GM12878 (cell line): Measurements from ENCODE around the gene LONP1. TPM values are rescaled to one million over a fixed set of nuclear protein-coding genes. Genes with fewer than 3 reads are reported as not detected.

ENCODE experiments used
- ATAC-seq: fragments of 200-7000 bp; cut with Tn5 transposase; 3 replicates; pipeline ENCODE4 v1.9.1; 2020; ENCODE audit warnings: mild to moderate bottlenecking, moderate library complexity
- BruUV-seq: library from RNA; stranded (reverse); fragments of 400-500 nt; replicated peaks from 2 replicates; lab custom pipeline; 2021; lab: Mats Ljungman, UMichigan
- CTCF ChIA-PET: fragments of 300-600 bp; sonication (Branson Sonifier 250); formaldehyde crosslinking; extraction: SDS; loops from one replicate; lab custom pipeline; 2021; ENCODE audit warnings: inconsistent platforms; lab: Yijun Ruan, JAX
- POLR2A ChIA-PET: fragments of 350-600 bp; formaldehyde crosslinking; extraction: SDS; loops from one replicate; lab custom pipeline; 2021; ENCODE audit warnings: inconsistent platforms; lab: Charles Lee
- RAD21 ChIA-PET: fragments of 300-600 bp; sonication (Branson Sonifier 250); formaldehyde crosslinking; loops from one replicate; lab custom pipeline; 2023; ENCODE audit warnings: antibody characterized with exemption; ENCODE audit not compliant: unreplicated experiment; lab: Charles Lee
- SMC1A ChIA-PET: fragments of 300-600 bp; sonication (Branson Sonifier 250); formaldehyde crosslinking; loops from one replicate; lab custom pipeline; 2023; ENCODE audit not compliant: unreplicated experiment, uncharacterized antibody; lab: Charles Lee
- DNase-seq: peaks from one replicate; pipeline ENCODE4 v3.0.0-alpha.2; 2011; ENCODE audit warnings: low read depth, low spot score
- FAIRE-seq: peaks from 3 replicates; lab custom pipeline; 2011; peaks lifted over from hg19 to GRCh38; lab: Jason Lieb, UNC
- H2AFZ ChIP-seq: 2 replicates; pipeline ENCODE4 v1.6.0; 2011; ENCODE audit warnings: low read depth, low read length, control low read depth; ENCODE audit not compliant: control insufficient read depth
- H3K27ac ChIP-seq: 2 replicates; pipeline ENCODE4 v1.5.1; 2011; ENCODE audit warnings: control low read depth; ENCODE audit not compliant: control insufficient read depth, insufficient read depth
- H3K27me3 ChIP-seq, 2 experiments: replicated peaks in 1 of 2; 2 replicates each; pipeline versions ENCODE4 v1.6.0 to v1.6.1; 2011; ENCODE audit warnings: low read length in 1 of 2; ENCODE audit not compliant: control insufficient read depth in 2 of 2, insufficient read depth in 2 of 2
- H3K36me3 ChIP-seq, 2 experiments: 2 replicates each; pipeline ENCODE4 v1.5.1; 2011; ENCODE audit warnings: low read length in 1 of 2; ENCODE audit not compliant: control insufficient read depth in 2 of 2, insufficient read depth in 2 of 2
- H3K4me1 ChIP-seq: 2 replicates; pipeline ENCODE4 v1.6.1; 2011; ENCODE audit warnings: mild to moderate bottlenecking, low read length, moderate library complexity, mixed read lengths; ENCODE audit not compliant: control insufficient read depth, insufficient read depth
- H3K4me2 ChIP-seq: 2 replicates; pipeline ENCODE4 v1.6.0; 2011; ENCODE audit warnings: control low read depth; ENCODE audit not compliant: control insufficient read depth, insufficient read depth
- H3K4me3 ChIP-seq: fragments of 200-600 bp; sonication (generic); 2 replicates; pipeline ENCODE4 v1.5.1; 2016
- H3K79me2 ChIP-seq: 2 replicates; pipeline ENCODE4 v1.6.0; 2011; ENCODE audit warnings: low read length; ENCODE audit not compliant: control insufficient read depth, insufficient read depth
- H3K9ac ChIP-seq: 2 replicates; pipeline ENCODE4 v1.8.0; 2011; ENCODE audit warnings: low read length, control low read depth, mixed read lengths; ENCODE audit not compliant: control insufficient read depth, insufficient read depth
- H3K9me3 ChIP-seq: replicated peaks from 3 replicates; pipeline ENCODE4 v1.5.1; 2011; ENCODE audit warnings: mild to moderate bottlenecking, low read length; ENCODE audit not compliant: control insufficient read depth, insufficient read depth
- H4K20me1 ChIP-seq: 2 replicates; pipeline ENCODE4 v1.6.0; 2011; ENCODE audit not compliant: control insufficient read depth, insufficient read depth
- CEBPZ ChIP-seq: fragments of 150-350 bp; IDR thresholded peaks from 2 replicates; pipeline ENCODE4 v1.6.1; 2016; ENCODE audit warnings: low read depth, low read length
- IKZF2 ChIP-seq, 2 experiments: fragments of 450-650 bp; IDR thresholded peaks; 2 replicates each; pipeline ENCODE4 v1.6.1; 2017; ENCODE audit warnings: mild to moderate bottlenecking in 2 of 2, moderate library complexity in 2 of 2
- IRF4 ChIP-seq: IDR thresholded peaks from 2 replicates; pipeline ENCODE4 v1.6.1; 2011; ENCODE audit warnings: low read depth, low read length
- MEF2A ChIP-seq: IDR thresholded peaks from 2 replicates; pipeline ENCODE4 v1.6.1; 2011; ENCODE audit warnings: low read depth, mild to moderate bottlenecking, low read length, moderate library complexity; ENCODE audit not compliant: insufficient read depth
- ZBTB40 ChIP-seq: fragments of 450-650 bp; IDR thresholded peaks from 2 replicates; pipeline ENCODE4 v1.6.1; 2016; ENCODE audit warnings: mild to moderate bottlenecking, moderate library complexity, borderline replicate concordance
- WGBS: methylation state at CpG from one replicate; pipeline ENCODE4 v1.1.6; 2016; ENCODE audit warnings: low lambda C conversion rate; ENCODE audit not compliant: insufficient replicate concordance, insufficient coverage; ENCODE audit errors: missing lambda C conversion rate; 5-methylcytosine and 5-hydroxymethylcytosine counted together
- in situ Hi-C: fragments of 300-500 bp; cut with MboI; formaldehyde crosslinking; loops from 9 replicates; pipeline ENCODE4 v1.14.3; 2018; ENCODE audit warnings: mixed read lengths
- intact Hi-C: fragments of 100-400 bp; cut with micrococcal nuclease; formaldehyde crosslinking; loops from one replicate; pipeline ENCODE4 v1.14.2; 2022; ENCODE audit not compliant: unreplicated experiment
- polyA plus RNA-seq, 11 experiments: library from polyadenylated mRNA; depleted of rRNA in 4 of 11; unstranded in 6 of 11; stranded (reverse) in 5 of 11; fragments of >200 nt; fragmentation: Nextera tagmentation in 4 of 11; fragmentation: Illumina TruSeq in 1 of 11; extraction: Ambion mirVana in 4 of 11; extraction: Trizol in 1 of 11; gene quantifications; 1 replicate in 1 of 11; 2 replicates in 10 of 11; pipeline versions ENCODE4 v1.2.1 to v1.2.3, GENCODE V29; 2011 to 2016; ENCODE audit warnings: inconsistent platforms in 2 of 11, missing spikeins in 2 of 11, low read depth in 1 of 11
- total RNA-seq, 4 experiments: library from RNA; depleted of rRNA in 3 of 4; stranded (reverse); fragments of >200 nt in 3 of 4; fragmentation: Illumina TruSeq in 1 of 4; extraction: Trizol in 1 of 4; gene quantifications; 2 replicates each; pipeline versions ENCODE4 v1.2.1 to v1.2.3, GENCODE V29; 2013 to 2021
- TF ChIP-seq, protein P1 (sequence below): IDR thresholded peaks from 2 replicates; pipeline ENCODE4 v1.6.1; 2012; ENCODE audit warnings: mild to moderate bottlenecking, low read depth, low read length
- TF ChIP-seq, protein P2 (sequence below): IDR thresholded peaks from 2 replicates; pipeline ENCODE4 v1.6.1; 2012; ENCODE audit warnings: low read depth, low read length, improper control_type of control experiment

Gene LONP1
- total and polyA plus RNA-seq, 10 of the 15 experiments (the other 5 are each of a cell fraction or from before 2014, with no cell fraction given), result 0.61 to 136 (median 59.5) TPM

- H3K4me3 ChIP-seq, result no peak overlapping the region
- H3K36me3 ChIP-seq, result peaks cover 2% of the 10 kb centered on the region in 2 experiments; a peak in 2 of 4 replicates
- no peak overlapping the region for H2AFZ ChIP-seq
- ATAC-seq (no peak), DNase-seq (no peak), FAIRE-seq (no peak)
- H3K9ac ChIP-seq, result no peak overlapping the region
- H3K79me2 ChIP-seq, result peaks cover 12% of the 10 kb centered on the region
- 84% methylated on average over 9 of the region's 9 CpGs for WGBS
- POLR2A ChIA-PET, result no interaction called here
- BruUV-seq, result no TSS peak
- no peak overlapping the region for H3K27ac ChIP-seq
- in situ Hi-C loops (no loop called here), intact Hi-C loops (no loop called here)
- no peak overlapping the region for H3K4me2 ChIP-seq
- RAD21 ChIA-PET, result no interaction called here
- peaks cover 5% of the 10 kb centered on the region; the same call in 1 of the 2 replicates for H3K4me1 ChIP-seq
- H4K20me1 ChIP-seq, result no peaks in the 10 kb centered on the region
- CTCF ChIA-PET, result interaction anchor here (1.1 kb wide), 1 partner anchor 9 kb away, joined by 5 read pairs; no protein-coding TSS in a partner anchor
- no peaks in the 10 kb centered on the region for H3K27me3 ChIP-seq
- H3K9me3 ChIP-seq, result no peaks in the 10 kb centered on the region
- SMC1A ChIA-PET, result no interaction called here
- TF ChIP-seq IKZF2 (IDR thresholded peaks at IDR 0.05), result no peak
- no peak for TF ChIP-seq ZBTB40
- TF ChIP-seq, protein P1, sequence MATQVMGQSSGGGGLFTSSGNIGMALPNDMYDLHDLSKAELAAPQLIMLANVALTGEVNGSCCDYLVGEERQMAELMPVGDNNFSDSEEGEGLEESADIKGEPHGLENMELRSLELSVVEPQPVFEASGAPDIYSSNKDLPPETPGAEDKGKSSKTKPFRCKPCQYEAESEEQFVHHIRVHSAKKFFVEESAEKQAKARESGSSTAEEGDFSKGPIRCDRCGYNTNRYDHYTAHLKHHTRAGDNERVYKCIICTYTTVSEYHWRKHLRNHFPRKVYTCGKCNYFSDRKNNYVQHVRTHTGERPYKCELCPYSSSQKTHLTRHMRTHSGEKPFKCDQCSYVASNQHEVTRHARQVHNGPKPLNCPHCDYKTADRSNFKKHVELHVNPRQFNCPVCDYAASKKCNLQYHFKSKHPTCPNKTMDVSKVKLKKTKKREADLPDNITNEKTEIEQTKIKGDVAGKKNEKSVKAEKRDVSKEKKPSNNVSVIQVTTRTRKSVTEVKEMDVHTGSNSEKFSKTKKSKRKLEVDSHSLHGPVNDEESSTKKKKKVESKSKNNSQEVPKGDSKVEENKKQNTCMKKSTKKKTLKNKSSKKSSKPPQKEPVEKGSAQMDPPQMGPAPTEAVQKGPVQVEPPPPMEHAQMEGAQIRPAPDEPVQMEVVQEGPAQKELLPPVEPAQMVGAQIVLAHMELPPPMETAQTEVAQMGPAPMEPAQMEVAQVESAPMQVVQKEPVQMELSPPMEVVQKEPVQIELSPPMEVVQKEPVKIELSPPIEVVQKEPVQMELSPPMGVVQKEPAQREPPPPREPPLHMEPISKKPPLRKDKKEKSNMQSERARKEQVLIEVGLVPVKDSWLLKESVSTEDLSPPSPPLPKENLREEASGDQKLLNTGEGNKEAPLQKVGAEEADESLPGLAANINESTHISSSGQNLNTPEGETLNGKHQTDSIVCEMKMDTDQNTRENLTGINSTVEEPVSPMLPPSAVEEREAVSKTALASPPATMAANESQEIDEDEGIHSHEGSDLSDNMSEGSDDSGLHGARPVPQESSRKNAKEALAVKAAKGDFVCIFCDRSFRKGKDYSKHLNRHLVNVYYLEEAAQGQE, result no peak
- TF ChIP-seq, protein P2, sequence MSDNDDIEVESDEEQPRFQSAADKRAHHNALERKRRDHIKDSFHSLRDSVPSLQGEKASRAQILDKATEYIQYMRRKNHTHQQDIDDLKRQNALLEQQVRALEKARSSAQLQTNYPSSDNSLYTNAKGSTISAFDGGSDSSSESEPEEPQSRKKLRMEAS, result no peak
- TF ChIP-seq CEBPZ, result no peak
- TF ChIP-seq MEF2A, result no peak
- no peak for TF ChIP-seq IRF4
Observed at GRCh38 chr19:5677580-5677979, 42.4 kb downstream of the LONP1 start.
